Activated CD4-positive, alpha-beta T cell treated with anti-CD3 and anti-CD28 coated beads, Interleukin-2, Interleukin-4, amounts not matched to agents 100 ng/mL and 50 ng/mL, durations not matched to agents 16 hours and 8 hours (primary cell): ENCODE results near the gene REPS2.
A peak's percentile ranks its signal among the peaks of the same experiment; 100 is the strongest.

ENCODE experiments used
- DNase-seq: peaks from one replicate; pipeline ENCODE4 v3.0.0-alpha.2; 2020; ENCODE audit warnings: low spot score

REPS2 gene

DNA sequence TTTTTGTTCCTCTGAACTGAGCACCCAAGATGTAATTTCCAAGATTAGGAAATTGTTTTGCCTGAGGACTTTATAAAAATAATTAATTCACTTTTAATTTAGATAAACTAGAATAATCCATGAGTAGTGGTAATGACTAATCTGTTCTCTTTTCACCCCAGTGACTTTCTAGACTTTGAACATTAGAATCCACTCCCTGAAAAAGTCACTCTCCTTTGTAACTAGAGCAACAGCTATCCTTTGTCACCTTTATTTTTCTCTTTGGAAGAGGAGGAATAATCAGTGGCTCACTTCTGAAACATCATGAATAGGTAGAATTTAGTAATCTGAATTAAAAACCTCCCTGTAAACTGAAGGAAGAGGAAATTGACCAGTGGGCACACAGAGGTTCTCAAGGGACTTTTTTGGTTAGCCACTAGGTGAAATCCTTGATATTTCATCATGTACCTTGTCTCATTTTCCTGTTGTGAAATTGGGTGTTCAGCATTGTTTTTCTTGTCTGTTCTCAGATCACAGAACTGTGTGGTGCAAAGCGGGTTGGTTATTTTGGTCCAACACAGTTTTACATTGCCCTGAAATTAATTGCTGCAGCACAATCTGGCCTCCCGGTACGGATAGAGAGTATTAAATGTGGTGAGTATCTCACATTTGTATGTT lies 59.4 kb downstream of the REPS2 start:
- no peak for DNase-seq

DNA sequence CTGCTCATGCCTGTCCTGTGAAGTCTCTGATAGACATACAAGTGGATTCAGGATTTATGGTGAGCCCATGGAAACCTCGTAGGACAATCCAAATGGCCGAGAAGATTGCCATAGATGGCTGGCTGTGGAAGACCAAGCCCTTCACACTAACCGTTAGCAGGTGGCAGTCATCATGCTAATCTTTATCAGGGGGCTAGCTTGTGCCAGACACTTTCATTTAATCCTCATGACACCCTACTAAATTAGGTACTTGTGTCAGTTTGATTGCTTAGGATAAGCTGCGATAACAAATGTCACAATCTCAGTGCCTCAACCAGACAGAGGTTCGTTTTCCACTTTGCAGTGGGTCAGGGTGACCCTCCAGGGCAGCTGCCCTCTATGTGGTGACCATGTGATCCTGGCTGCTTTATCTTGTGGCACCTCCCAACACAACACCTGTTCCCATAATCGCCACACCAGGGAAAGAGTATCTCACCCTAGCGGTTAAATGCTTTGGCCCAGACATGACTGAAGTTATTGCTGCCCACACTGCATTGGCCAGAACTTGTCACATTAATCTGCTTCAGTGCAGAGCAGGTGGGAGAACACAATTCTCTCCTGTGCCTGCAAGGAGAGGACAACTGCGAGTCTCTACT lies 60.8 kb downstream of the REPS2 start:
- DNase-seq: peak; percentile 1

DNA sequence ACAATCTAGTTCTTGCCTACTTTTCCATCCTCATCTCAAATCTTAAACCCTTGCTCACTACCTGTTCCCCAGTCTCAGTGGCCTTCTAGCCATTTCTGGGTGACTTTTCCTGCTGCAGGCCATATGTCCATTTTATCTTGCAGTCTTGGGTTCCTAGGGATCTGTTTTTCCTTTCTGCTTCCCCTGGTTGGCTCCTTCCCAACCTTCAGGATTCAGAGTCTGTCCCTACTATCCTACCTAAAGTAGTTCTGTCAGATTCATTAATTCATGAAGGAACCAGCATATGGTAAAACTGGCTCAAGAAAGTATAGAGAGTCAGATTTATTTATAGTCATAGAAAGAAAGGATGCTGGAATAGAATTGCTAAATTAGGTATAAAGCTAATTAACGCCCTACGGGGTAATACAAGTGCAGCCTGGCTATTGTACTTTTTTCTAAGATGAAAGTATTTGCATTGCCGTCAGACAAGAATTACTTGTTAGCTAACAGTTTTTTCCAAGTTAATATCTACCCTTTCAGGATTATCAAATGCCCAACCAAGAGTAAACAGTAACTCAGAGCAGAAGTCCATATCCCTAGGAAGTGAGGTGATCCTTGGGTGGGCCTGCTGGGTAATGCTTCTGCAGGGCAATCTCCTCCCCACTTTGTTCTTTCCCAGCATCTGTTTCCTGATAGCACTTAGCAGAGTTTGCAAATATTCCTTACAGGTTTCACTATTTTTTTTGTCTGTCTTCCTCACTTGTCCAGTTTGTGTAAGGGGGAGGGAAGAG lies 63.6 kb downstream of the REPS2 start:
- no peak for DNase-seq

DNA sequence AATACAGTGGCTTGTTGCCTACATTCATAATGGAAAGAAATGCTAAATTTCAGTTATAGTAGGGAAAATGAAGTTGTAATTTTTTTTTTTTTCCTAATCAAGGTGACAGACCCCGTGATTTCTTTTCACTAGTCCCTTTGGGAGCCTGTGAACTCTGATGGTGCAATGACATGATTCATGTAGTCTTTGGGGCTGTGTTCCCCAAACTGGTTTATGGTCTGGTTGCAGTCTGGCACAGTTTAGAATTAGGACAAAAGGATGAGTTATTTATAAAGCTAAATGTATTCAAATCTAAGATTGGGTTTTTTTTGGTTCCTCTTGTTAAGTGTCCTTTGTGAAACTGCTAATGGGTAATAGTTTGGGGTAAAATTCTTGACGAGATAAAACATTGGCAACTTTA lies 66.0 kb downstream of the REPS2 start:
- DNase-seq: no peak

DNA sequence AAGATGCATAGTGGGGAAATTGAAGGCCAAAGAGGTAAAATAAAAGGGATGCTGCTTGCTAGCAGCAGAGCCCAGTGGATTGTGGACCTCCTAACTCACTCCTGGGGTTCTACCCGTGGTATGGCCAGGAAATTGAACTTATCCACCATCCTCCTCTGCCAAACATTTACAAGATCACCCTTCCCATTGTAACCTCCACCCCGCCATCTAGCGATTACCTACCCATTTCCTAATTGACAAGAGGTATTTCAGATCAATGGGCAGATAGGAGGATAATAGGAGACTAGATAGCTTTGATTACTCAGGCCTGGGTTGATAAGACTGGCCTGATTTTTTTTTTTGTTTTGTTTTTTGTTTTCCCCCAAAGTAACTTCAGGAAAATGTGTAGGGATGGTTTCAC lies 67.8 kb downstream of the REPS2 start:
- DNase-seq: no peak

DNA sequence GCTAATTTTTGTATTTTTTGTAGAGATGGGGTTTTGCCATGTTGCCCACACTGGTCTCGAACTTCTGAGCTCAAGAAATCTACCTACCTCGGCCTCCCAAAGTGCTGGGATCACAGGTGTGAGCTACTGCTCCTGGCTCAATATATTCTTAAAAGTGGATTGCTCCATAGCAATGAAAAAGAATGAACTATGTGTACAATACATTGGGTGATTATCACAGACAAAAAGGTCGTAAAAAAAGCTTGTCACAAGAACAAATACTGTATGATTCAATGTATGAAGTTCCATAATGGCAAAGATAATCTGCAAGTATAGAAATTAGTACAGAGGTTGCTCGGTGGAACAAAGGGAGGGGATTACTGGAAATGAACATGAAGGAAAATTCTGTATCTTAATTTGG lies 70.7 kb downstream of the REPS2 start:
- DNase-seq: no peak

DNA sequence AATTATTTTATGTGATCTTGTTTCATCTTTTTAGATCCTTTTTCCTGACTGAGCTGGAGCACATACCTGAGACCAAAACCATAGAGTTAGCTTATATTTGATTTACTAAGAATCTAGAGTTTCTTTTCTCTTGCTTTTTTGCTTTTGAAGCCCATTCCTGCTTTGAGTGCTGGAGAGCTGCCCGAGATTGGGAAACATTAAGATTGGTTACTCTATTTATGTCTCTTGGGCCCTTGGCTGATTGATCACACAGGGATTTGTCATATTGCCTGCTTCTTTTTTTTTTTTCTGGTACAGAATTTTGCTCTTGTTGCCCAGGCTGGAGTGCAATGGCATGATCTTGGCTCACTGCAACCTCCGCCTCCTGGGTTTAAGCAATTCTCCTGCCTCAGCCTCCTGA lies 73.9 kb downstream of the REPS2 start:
- DNase-seq: no peak

DNA sequence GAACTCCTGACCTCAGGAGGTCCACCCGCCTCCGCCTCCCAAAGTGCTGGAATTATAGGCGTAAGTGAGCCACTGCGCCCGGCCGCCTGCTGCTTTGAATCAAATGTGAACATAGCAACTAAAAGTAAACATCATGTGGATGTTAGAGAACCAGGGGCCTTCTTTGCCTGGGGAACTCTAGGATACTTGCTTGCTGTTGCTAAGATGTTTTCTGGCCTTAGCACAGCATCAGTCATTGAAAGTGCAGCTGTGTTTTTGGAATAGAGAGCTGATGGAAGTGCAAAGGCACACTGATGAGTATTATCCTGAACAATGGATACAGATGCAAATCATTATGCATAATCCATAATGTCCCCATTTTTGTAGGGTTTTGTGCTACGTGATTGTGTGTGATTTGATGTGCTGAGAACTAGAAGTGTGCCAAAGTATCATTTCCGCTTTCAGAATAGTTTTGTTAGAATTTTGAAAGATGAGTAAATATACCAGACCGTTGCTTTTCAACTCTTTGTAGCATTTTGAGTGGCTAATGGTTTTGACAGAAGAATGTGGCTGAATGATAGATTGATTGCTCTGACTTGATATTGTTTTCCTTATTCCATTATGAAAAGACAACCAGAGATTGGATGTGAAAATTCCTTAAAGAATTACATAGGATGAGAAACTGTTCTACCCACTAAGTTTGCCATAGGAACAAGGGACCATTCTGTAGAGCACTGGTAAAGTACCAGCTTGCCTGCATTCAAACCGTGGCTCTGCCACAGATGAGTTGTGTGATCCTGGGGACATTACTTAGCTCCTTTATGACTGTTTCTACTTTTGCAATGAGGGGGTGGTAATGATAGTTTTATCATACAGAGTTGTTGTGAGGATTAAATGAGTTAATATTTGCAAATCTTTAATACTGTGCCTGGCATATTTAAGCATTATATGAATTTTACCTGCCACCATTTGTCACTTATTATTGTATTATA lies 74.7 kb downstream of the REPS2 start:
- DNase-seq: no peak

DNA sequence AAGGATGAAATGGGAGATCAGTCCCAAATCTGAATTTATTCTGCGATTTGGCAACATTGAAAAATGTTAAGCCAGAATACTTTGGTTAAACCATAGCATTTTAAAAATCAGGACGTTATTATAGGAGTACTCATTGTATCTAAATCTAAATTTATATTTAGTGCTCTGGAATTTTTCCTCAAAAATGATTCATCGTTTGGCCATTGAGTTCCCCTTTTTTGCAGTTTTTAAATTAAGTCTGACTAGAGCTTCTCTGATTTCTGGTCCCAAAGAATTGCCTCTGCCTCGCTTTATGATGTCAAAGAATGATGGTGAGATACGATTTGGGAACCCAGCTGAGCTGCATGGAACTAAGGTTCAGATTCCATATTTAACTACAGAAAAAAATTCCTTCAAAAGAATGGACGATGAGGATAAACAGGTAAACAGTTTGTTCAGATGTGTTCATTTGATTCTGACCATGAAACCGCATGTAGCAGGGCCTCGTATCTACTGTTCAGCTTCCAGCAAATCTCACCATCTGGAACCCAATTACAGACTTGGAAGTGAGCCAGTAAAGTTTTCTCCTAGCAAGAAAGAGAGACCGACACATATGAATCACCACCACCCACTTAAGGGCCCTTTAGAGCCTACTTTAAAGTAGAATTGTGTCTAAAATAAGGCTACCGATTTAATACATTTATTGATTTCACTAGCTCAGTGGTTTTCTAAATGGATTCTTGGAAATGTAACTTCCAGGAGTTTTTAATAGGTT lies 75.6 kb downstream of the REPS2 start:
- DNase-seq: no peak

DNA sequence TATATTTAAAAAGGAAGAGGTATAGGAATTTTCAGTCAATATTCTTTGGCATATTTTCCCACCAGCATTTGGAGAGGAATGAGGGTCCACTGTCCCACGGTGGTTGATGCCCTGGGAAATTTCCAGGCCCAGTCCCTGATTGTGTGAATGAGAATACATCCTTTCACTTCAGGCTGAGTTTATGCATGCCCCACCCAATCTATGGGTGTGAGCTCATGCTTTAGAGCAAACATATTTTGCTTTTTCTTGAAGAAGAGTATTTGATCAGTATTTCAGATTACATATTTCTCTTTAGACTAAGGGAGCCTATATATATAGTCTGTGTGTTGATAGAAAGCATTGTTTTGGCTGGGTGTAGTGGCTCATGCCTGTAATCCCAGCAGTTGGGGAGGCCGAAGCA lies 77.2 kb downstream of the REPS2 start:
- no peak for DNase-seq

DNA sequence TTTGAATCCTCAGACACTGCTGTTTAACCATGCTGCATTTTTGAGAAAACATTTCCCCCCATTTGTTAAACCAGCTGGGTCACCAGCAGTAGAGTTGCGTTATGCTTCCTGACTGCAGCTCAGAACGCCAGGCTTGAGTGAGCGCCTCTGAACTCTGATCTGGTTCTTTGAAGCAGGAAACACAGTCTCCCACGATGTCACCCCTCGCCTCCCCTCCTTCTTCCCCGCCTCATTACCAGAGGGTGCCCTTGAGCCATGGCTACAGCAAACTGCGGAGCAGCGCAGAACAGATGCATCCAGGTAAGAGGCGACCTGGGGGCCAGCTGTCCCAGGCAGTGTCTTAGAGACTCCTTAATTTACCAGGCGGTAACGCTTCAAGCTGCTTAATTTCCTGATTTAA lies 78.4 kb downstream of the REPS2 start:
- no peak for DNase-seq

DNA sequence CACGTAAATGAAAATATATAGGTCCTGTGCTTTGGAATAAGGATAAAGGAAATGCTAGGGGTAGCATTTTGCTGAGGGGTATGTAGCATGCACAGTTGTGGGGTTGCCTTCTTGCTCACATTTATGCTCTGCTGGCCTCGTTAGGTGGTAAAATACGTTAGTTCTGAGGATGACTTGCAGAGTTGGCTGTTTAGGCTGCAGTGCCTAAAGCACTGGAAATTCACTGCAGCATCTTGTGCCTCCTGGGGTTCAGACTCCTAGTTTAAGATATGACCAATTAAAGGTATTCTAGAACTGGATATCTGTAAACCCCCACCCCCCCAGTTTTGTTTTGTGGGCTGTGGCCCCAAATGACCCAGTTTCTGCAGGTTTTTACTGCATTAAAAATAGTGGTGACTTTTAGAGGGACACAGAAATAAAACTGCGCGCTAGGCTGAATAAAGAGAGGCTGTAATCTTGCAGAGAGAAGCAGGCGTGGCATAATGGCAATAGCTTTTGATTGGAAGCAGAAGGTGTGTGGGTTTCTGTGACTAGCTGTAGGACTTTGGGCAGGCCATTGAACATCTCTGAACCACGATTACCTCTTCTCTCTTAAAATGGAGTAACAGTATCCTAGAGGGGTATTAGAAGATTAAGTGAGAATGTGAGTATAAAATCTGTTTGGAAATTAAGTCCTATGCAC lies 79.3 kb downstream of the REPS2 start:
- DNase-seq: no peak

DNA sequence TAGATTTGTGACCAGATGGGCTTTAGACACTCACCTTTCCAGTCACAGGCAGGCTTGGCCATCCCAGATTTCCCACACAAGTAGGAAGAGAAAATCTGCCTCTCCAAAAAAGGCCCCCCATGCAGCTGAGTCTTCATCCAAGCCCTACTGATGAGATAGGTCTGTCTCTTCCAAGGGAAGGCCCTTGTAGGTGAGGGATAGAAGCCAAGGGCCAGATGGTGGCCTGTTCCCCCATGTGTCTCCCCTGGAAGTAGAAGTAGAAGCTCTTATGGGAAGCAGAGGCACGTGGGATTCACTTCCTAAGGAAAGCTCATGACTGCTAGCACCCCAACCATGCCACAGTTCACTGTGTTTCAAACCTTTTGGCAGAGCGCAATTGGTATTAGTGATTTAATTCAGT lies 81.5 kb downstream of the REPS2 start:
- no peak for DNase-seq

DNA sequence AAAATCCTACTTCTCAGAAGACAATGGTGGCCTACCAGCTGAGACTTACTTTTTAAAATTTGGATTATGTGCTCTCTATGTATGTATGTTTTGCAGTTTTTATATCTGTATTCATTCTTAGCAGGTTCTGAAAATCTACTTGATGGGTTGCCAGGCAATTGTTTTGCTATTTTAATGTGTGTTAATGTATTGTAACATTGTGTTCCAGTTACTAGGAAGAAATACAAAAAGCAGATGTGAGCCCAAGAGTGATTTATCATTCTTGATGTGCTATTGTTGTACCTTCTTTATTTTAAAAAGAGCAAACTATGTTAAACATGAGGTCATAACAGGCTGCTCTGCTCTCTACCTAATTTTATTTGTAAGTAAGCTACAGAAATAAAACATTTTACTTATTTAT lies 81.9 kb downstream of the REPS2 start:
- no peak for DNase-seq

DNA sequence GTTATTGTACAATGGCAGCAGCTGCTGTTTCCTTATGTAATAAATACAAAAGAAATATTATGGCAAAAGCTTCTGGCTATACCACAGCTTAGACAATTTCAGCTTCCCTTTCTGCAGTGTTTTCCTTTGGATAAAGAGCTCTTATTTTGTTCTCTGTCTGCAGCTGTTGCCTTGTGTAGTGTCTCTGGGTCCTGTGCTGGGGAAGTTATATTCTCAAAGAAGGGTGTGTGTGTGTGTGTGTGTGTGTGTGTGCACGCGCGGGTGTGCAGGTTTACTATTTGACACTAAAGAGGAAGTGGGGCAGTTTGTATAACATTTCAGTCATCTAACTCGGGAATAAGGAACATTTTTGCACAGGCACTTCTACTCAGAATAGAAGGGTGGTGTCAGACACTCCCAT lies 83.6 kb downstream of the REPS2 start:
- DNase-seq: no peak

DNA sequence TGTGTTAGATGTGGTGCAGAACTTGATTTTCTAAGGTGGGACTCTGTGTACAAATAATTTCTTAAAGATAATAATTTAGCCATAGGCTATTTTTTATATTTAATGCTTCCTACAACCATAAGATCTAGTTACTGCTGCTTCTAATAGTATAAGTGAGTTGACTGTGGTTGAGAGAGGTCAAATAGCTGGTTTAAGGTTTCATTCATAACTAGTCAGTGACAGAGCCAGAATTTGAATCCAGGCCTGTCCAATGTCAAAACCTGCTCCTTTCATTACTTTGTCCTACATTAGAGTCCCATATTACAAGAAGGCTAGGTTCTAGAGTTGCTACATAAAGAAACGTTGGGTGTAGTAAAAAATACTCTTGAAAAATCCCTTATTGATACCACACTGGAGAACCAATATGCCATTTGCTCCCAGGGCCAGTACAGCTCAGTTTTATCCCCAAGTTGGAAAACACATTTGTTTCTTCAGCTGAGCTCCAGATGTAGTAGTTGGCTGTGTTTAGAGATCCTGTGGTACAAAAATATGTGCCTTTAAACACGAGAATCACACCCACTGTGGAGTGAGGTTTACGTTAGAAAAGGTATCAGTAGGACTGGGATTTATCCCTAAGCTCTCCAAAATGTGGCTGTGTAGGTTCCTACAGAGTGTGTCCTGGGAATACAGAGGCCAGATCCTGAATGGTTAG lies 84.3 kb downstream of the REPS2 start:
- no peak for DNase-seq

DNA sequence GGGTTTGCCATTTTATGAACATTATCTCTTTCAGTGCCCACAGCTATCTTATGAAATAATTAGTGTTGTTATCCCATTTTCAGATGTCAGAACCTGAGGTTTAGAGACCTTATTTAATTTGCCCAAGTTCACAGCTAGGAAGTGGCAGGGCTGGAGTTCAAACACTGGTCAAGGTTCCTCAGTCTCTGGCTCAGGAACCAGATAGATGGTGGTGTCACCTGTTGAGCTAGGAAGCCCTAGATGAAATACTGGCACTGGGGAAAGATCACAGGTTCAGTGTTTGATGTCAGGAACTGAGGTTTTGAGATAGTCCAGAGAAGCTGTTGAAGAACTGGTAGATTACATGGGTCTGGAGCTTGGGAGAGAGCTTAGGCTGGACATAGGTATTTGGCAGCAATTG lies 85.4 kb downstream of the REPS2 start:
- DNase-seq: no peak

DNA sequence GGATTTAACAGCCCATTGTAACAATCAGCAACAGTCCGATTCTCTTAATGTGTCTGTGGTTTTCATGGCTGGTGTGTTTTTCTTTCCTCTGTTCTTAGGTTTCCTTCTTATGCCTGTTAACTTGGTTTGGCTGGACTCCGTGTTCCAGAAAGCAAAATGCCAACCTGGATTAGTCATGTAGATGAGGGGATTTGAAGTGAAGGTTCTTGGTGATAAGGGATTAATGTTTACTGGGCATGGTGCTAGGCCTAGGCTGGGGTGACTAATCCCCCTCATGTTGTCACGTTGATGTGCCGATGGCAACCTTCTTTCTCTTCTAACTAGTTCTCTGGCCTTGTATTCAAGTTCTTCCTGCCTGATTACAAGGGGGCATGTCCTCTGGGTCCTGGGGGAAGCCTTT lies 85.9 kb downstream of the REPS2 start:
- no peak for DNase-seq

DNA sequence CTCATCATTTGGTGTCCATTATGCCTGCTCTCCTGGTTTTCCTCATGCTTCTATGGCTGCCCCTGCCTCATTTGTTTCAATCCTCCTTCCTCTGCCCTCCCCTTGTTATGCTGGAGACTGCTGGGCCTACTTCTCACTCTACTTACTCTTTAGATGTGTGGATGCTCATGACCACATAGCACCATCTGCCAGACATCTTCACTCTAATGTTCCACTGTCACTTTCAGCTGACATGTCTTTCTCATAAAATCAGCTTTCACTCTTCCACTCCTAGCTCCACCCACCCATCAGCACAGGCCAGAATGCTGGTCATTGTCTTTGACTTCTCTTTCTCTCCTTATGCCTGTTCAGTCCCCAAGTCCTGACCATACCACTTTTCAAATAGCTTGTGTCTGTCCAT lies 86.8 kb downstream of the REPS2 start:
- DNase-seq: no peak

DNA sequence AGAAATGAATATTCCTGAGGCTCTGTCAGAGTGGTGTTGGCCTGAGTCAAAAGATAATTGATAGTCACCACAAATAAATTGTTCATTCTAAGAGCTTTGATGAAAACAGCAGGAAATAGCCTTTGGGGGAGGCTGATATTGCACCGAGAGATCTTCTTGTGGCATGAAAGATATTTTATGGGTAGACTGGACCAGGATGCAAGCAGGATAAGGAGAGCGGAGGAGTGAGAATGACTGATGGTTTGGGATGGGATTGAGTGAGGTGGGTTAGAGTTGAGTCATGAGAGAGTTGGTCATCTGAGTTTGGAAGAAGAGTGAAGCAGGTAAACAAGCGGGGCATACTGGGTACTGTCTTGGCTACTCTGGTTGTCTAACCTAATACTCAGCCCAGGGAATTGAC lies 88.7 kb downstream of the REPS2 start:
- DNase-seq: no peak
